HepG2 (cell line): Measurements from ENCODE around the gene CSNK1D. TPM values are rescaled to one million over a fixed set of nuclear protein-coding genes. Genes with fewer than 3 reads are reported as not detected.
A peak's percentile ranks its signal among the peaks of the same experiment; 100 is the strongest.

Source experiments
- ATF5 ChIP-seq: sonication (generic); formaldehyde crosslinking; IDR thresholded peaks from 2 replicates; pipeline ENCODE4 v1.4.0; 2020; ENCODE audit warnings: mild to moderate bottlenecking, low read depth, missing genetic modification reagents
- CCDC6 ChIP-seq: sonication (generic); formaldehyde crosslinking; IDR thresholded peaks from 2 replicates; pipeline ENCODE4 v1.8.1; 2022; ENCODE audit warnings: mild to moderate bottlenecking, missing genetic modification reagents, moderate library complexity
- CERS6 ChIP-seq: sonication (generic); formaldehyde crosslinking; IDR thresholded peaks from 2 replicates; pipeline ENCODE4 v1.5.0; 2020; ENCODE audit warnings: missing genetic modification reagents
- CREB1 ChIP-seq, 2 experiments: fragments of 450-650 bp in 1 of 2; IDR thresholded peaks; 2 replicates each; pipeline ENCODE4 v1.6.1; 2016 to 2017; ENCODE audit warnings: control low read depth in 1 of 2, mild to moderate bottlenecking in 1 of 2, missing compliant biosample characterization in 1 of 2, missing genetic modification characterization in 1 of 2
- FOSL1 ChIP-seq: sonication (generic); formaldehyde crosslinking; IDR thresholded peaks from 2 replicates; pipeline ENCODE4 v1.9.0; 2021; ENCODE audit warnings: missing genetic modification reagents, borderline replicate concordance
- GABPB1 ChIP-seq: IDR thresholded peaks from 2 replicates; pipeline ENCODE4 v1.6.1; 2016; ENCODE audit warnings: mild to moderate bottlenecking, missing genetic modification reagents, moderate library complexity, missing compliant biosample characterization
- HHEX ChIP-seq: IDR thresholded peaks from 2 replicates; pipeline ENCODE4 v1.6.1; 2016; ENCODE audit warnings: control low read depth
- HIVEP1 ChIP-seq: sonication (generic); formaldehyde crosslinking; IDR thresholded peaks from 2 replicates; pipeline ENCODE4 v1.4.0; 2020; ENCODE audit warnings: mild to moderate bottlenecking, missing genetic modification reagents
- HOXA3 ChIP-seq: sonication (generic); formaldehyde crosslinking; IDR thresholded peaks from 2 replicates; pipeline ENCODE4 v1.5.0; 2020; ENCODE audit warnings: missing genetic modification reagents
- MAFK ChIP-seq, 2 experiments: IDR thresholded peaks in 1 of 2; conservative IDR thresholded peaks in 1 of 2; 2 replicates each; pipeline ENCODE4 v1.6.1; 2011; ENCODE audit warnings: improper control_type of control experiment in 2 of 2, low read length in 2 of 2
- MIER3 ChIP-seq: IDR thresholded peaks from 2 replicates; pipeline ENCODE4 v1.6.1; 2016; ENCODE audit warnings: missing compliant biosample characterization, borderline replicate concordance
- MLLT10 ChIP-seq: sonication (generic); formaldehyde crosslinking; IDR thresholded peaks from 2 replicates; pipeline ENCODE4 v1.4.0; 2020; ENCODE audit warnings: missing genetic modification reagents
- SALL1 ChIP-seq: sonication (generic); formaldehyde crosslinking; IDR thresholded peaks from 2 replicates; pipeline ENCODE4 v1.8.0; 2022; ENCODE audit warnings: mild to moderate bottlenecking, missing genetic modification reagents
- SIN3B ChIP-seq: fragments of 150-350 bp; IDR thresholded peaks from 2 replicates; pipeline ENCODE4 v1.6.1; 2014; ENCODE audit warnings: low read length
- ZBTB38 ChIP-seq: sonication (generic); formaldehyde crosslinking; IDR thresholded peaks from 2 replicates; pipeline ENCODE4 v1.5.1; 2020; ENCODE audit warnings: mild to moderate bottlenecking, missing genetic modification reagents
- ZEB1 ChIP-seq: IDR thresholded peaks from 2 replicates; pipeline ENCODE4 v1.6.1; 2012; ENCODE audit warnings: mild to moderate bottlenecking, low read depth, inconsistent platforms; ENCODE audit not compliant: insufficient replicate concordance
- ZFP37 ChIP-seq: sonication (generic); formaldehyde crosslinking; IDR thresholded peaks from 2 replicates; pipeline ENCODE4 v1.4.0; 2020; ENCODE audit warnings: missing genetic modification reagents, borderline replicate concordance
- ZNF232 ChIP-seq: sonication (generic); formaldehyde crosslinking; IDR thresholded peaks from 2 replicates; pipeline ENCODE4 v1.4.0; 2020; ENCODE audit warnings: missing genetic modification reagents, borderline replicate concordance
- ZNF276 ChIP-seq: sonication (generic); formaldehyde crosslinking; IDR thresholded peaks from 2 replicates; pipeline ENCODE4 v1.4.0; 2020; ENCODE audit warnings: mild to moderate bottlenecking, low read depth, missing genetic modification reagents
- ZNF446 ChIP-seq: sonication (generic); formaldehyde crosslinking; IDR thresholded peaks from 2 replicates; pipeline ENCODE4 v1.5.0; 2020; ENCODE audit warnings: mild to moderate bottlenecking, missing genetic modification reagents
- ZNF547 ChIP-seq: sonication (generic); formaldehyde crosslinking; IDR thresholded peaks from 2 replicates; pipeline ENCODE4 v1.5.1; 2020; ENCODE audit warnings: mild to moderate bottlenecking, missing genetic modification reagents
- ZNF605 ChIP-seq: sonication (generic); formaldehyde crosslinking; IDR thresholded peaks from 2 replicates; pipeline ENCODE4 v1.8.0; 2022; ENCODE audit warnings: mild to moderate bottlenecking, missing genetic modification reagents
- ZNF678 ChIP-seq: sonication (generic); formaldehyde crosslinking; IDR thresholded peaks from 2 replicates; pipeline ENCODE4 v1.4.0; 2020; ENCODE audit warnings: mild to moderate bottlenecking, missing genetic modification reagents
- polyA plus RNA-seq, 8 experiments: library from polyadenylated mRNA; depleted of rRNA in 3 of 8; stranded (reverse) in 7 of 8; unstranded in 1 of 8; fragments of >200 nt; fragmentation: Illumina TruSeq in 4 of 8; extraction: Trizol in 4 of 8; gene quantifications; 2 replicates each; pipeline versions ENCODE4 v1.2.1 to v1.2.3, GENCODE V29; 2011 to 2016; ENCODE audit warnings: low read depth in 4 of 8, missing spikeins in 1 of 8, mixed read lengths in 1 of 8; ENCODE audit not compliant: insufficient read depth in 1 of 8
- total RNA-seq, 5 experiments: library from RNA; depleted of rRNA; stranded (reverse); fragments of >200 nt; fragmentation: Illumina TruSeq; extraction: Trizol; gene quantifications; 2 replicates each; pipeline ENCODE4 v1.2.3, GENCODE V29; 2016; ENCODE audit warnings: low read depth in 1 of 5
- TF ChIP-seq, protein P1 (sequence below): sonication (generic); formaldehyde crosslinking; IDR thresholded peaks from 2 replicates; pipeline ENCODE4 v1.4.0; 2020; ENCODE audit warnings: mild to moderate bottlenecking, missing genetic modification reagents

CSNK1D gene
- total and polyA plus RNA-seq, 2 of the 13 experiments (the other 11 are each of a cell fraction or from before 2014, with no cell fraction given): 31.5 to 128 TPM

- peak; percentile 49 for TF ChIP-seq ZEB1
- no peak for TF ChIP-seq FOSL1 (CRISPR knock-in tag)
- TF ChIP-seq ZNF678 (CRISPR knock-in tag): peak; percentile 78; the same call in 1 of the 2 replicates
- peak; percentile 45; the same call in 1 of the 2 replicates for TF ChIP-seq CCDC6
- no peak for TF ChIP-seq HHEX
- TF ChIP-seq ZNF446 (CRISPR knock-in tag): no peak; the same call in 1 of the 2 replicates
- peak; percentile 85; the same call in 1 of the 2 replicates for TF ChIP-seq MIER3 (CRISPR knock-in tag)
- peak; percentile 76 for TF ChIP-seq SALL1 (CRISPR knock-in tag)
- TF ChIP-seq ATF5 (CRISPR knock-in tag): no peak
- no peak; the same call in 1 of the 2 replicates for TF ChIP-seq CERS6 (CRISPR knock-in tag)
- TF ChIP-seq CREB1 (IDR thresholded peaks at IDR 0.05): no peak
- no peak for TF ChIP-seq CREB1 (CRISPR knock-in tag; IDR thresholded peaks at IDR 0.05)
- TF ChIP-seq MLLT10 (CRISPR knock-in tag): no peak
- TF ChIP-seq GABPB1 (CRISPR knock-in tag): peak; percentile 83
- peak; percentile 96 for TF ChIP-seq HIVEP1
- TF ChIP-seq ZNF547 (CRISPR knock-in tag): no peak
- 0 out of 2 replicates have a peak, but pooled peaks have one; percentile 58 for TF ChIP-seq ZNF232 (CRISPR knock-in tag)
- no peak for TF ChIP-seq ZNF276 (CRISPR knock-in tag)
- TF ChIP-seq, protein P1, sequence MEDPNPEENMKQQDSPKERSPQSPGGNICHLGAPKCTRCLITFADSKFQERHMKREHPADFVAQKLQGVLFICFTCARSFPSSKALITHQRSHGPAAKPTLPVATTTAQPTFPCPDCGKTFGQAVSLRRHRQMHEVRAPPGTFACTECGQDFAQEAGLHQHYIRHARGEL (CRISPR knock-in tag): no peak
- peak; percentile 86 for TF ChIP-seq ZBTB38 (CRISPR knock-in tag)
- no peak for TF ChIP-seq ZFP37 (CRISPR knock-in tag)
- TF ChIP-seq MAFK (conservative IDR thresholded peaks at IDR 0.05 in 1 of 2, IDR thresholded peaks at IDR 0.05 in 1 of 2; ENCODE audit: low read length in 2 of 2): no peak
- peak; percentile 92 for TF ChIP-seq ZNF605 (CRISPR knock-in tag)
- TF ChIP-seq SIN3B: no peak
- TF ChIP-seq HOXA3 (CRISPR knock-in tag): peak; percentile 89
These were observed 41.8 kb downstream of the CSNK1D start (continued) for GRCh38 chr17:82231562-82232321.
